Measurements from ENCODE around the gene GSDMA.

DNA sequence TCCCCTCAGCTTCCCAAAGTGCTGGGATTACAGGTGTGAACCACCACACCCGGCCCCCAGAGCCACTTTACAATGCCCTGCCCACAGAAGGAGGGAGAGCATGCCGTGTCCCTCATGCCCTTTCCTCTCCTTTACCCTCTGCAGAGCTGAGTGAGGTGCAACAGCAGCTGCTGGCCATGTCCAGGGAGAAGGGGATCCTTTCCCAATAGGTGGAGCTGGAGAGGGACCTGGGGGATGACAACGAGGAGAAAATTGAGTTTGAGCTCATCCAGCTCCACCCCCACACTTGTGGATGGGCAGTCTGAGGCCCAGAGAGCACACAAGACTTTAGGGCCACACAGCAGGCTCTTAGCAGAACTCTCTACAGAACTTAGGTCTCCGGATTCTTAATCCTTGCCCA lies 7.9 kb upstream of the GSDMA start:
- TF ChIP-seq CTCF (IDR thresholded peaks at IDR 0.05) (no peak), POLR2A (IDR thresholded peaks at IDR 0.05) (no peak), POLR2AphosphoS5 (IDR thresholded peaks at IDR 0.05) (no peak)

All from suprapubic skin (tissue), 4 donors.